ENCODE results near the gene STEEP1.

The STEEP1 gene

DNA sequence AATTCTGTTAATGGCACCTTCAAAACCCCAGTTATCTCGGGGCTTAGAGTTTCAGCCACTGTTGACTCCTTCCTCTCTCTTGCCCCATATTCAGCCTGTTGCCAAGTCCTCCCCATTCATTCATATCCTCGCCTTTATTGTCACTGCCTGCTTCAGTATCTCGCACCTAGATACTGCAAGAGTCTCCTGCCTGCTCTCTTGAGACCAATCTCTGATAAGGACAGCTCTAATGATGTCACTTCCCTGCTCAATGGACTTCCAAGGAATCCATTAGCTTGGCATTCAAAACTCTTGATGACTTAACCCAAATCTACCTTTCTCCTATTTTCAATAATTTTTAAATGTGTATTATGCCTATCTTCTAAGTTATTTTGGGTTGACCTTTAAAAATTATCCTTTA, 8.0 kb upstream of the STEEP1 start:
- Mint-ChIP-seq H3K4me1 (peaks cover 6% of the 10 kb centered on the region), H3K27me3 (no peaks in the 10 kb centered on the region), H3K36me3 (no peaks in the 10 kb centered on the region), H3K27ac (peak overlapping the region; percentile 12), H3K9me3 (no peaks in the 10 kb centered on the region), H3K4me3 (no peak overlapping the region)
- no peak for ATAC-seq (ENCODE audit: low read depth)
- no peak for DNase-seq (ENCODE audit: low spot score in 2 of 2)

- Mint-ChIP-seq H3K4me1 (peaks cover 4% of the 10 kb centered on the region), H3K9me3 (no peaks in the 10 kb centered on the region), H3K36me3 (no peaks in the 10 kb centered on the region), H3K27me3 (no peaks in the 10 kb centered on the region), H3K27ac (no peak overlapping the region), H3K4me3 (no peak overlapping the region)
- DNase-seq (ENCODE audit: low spot score in 2 of 2) (no peak), ATAC-seq (ENCODE audit: low read depth) (no peak)
Observed at GRCh38 chrX:119570351-119570835, 5.2 kb upstream of the STEEP1 start.

DNA sequence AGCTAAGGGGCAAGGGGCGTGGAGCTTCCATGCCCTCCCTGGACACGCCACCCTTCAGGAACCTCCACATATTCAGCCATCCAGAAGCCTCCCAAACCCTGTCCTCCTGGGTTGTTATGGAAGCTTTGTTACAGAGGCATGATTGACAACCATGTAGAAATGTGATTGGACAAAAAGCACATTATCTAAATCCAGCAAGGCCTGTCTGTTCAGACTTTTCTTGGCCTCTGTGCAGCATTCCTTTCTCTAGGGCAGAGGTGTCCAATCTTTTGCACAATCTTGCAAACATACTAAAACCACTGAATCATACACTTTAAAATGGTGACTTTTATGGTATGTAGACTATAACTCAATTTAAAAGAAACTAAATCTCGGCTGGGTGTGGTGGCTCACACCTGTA, 12.7 kb downstream of the STEEP1 start:
- H3K27me3 Mint-ChIP-seq: no peaks in the 10 kb centered on the region
- H3K27ac Mint-ChIP-seq: peak overlapping the region; percentile 8
- no peak overlapping the region for H3K4me3 Mint-ChIP-seq
- ATAC-seq (ENCODE audit: low read depth) (no peak), DNase-seq (ENCODE audit: low spot score in 2 of 2) (no peak)
- peaks cover 6% of the 10 kb centered on the region for H3K36me3 Mint-ChIP-seq
- H3K4me1 Mint-ChIP-seq: peaks cover 14% of the 10 kb centered on the region
- H3K9me3 Mint-ChIP-seq: no peaks in the 10 kb centered on the region

GRCh38 chrX:119549327-119550016, 15.7 kb downstream of the STEEP1 start:
- Mint-ChIP-seq H3K9me3 (no peaks in the 10 kb centered on the region), H3K36me3 (no peaks in the 10 kb centered on the region), H3K4me3 (peak overlapping the region; percentile 67), H3K27me3 (no peaks in the 10 kb centered on the region), H3K27ac (peak overlapping the region; percentile 88), H3K4me1 (peaks cover 12% of the 10 kb centered on the region)
- DNase-seq (ENCODE audit: low spot score in 2 of 2) (peak in 1 of 2 donors; percentile 1), ATAC-seq (ENCODE audit: low read depth) (peak; percentile 93)

DNA sequence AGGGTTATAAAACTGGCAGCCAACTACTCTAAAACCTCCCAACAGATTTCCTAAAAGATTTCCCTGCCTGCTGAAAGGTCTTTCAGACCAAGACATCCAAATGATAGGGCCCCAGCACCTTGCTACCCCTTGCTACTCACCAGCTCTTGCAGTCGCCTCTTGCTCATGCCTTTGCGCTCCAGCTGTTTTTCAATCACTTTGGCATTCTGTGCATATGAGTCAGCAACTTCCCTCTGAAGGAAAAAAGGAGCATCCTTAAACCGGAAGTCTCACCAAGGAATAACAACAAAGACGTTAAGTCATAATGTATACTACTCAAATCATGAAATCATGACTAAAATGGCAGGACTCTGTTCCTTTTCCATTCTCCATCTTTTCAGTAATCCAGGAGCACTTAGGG, 24.0 kb downstream of the STEEP1 start:
- DNase-seq (ENCODE audit: low spot score in 2 of 2) (no peak), ATAC-seq (ENCODE audit: low read depth) (no peak)
- H3K36me3 Mint-ChIP-seq: peaks cover 11% of the 10 kb centered on the region
- H3K4me1 Mint-ChIP-seq: no peaks in the 10 kb centered on the region
- no peaks in the 10 kb centered on the region for H3K27me3 Mint-ChIP-seq
- no peaks in the 10 kb centered on the region for H3K9me3 Mint-ChIP-seq
- H3K27ac Mint-ChIP-seq: no peak overlapping the region
- H3K4me3 Mint-ChIP-seq: no peak overlapping the region

DNA sequence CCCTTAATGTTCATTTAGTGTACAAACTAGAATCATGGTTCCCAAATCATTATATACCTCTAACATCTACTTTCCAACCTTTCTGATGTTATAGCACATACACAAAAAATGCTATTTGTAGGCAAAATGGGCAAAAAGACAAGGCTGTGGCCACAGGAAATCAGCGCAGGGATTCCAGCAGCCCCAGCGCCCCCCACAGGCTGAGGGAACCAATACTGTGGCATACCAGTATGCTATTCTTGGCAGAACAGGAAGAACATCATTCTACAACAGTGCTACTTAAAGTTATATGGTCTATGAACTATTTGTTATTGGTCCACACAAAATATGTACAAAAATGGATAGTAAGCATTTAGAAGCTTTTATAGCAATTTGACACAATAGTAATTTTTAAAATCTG, 25.3 kb downstream of the STEEP1 start:
- DNase-seq (ENCODE audit: low spot score in 2 of 2) (no peak), ATAC-seq (ENCODE audit: low read depth) (no peak)
- Mint-ChIP-seq H3K27me3 (no peaks in the 10 kb centered on the region), H3K27ac (no peak overlapping the region), H3K36me3 (peaks cover 11% of the 10 kb centered on the region), H3K9me3 (no peaks in the 10 kb centered on the region), H3K4me1 (no peaks in the 10 kb centered on the region), H3K4me3 (no peak overlapping the region)

DNA sequence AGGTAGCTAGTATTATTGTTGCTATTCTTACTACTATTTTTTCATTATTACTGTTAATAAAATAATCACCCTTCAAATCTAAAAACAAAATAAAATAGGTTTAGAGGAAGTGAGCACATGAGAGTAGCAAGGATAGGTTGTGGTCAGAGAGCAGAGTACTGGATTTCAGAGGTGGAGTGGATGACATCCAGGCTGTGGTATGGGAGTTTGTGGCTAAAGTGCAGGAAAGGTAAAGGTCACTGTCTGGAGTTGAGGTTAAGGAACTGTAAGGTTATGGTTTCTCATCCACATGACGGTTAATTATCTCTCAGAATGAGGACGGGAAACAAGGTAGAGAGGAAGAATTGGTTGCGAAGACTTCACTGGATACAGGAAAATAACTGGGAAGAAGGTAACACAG, 27.7 kb downstream of the STEEP1 start:
- DNase-seq (ENCODE audit: low spot score in 2 of 2): no peak
- no peak for ATAC-seq (ENCODE audit: low read depth)
- H3K4me3 Mint-ChIP-seq: no peak overlapping the region
- no peaks in the 10 kb centered on the region for H3K9me3 Mint-ChIP-seq
- no peak overlapping the region for H3K27ac Mint-ChIP-seq
- H3K27me3 Mint-ChIP-seq: no peaks in the 10 kb centered on the region
- peaks cover 3% of the 10 kb centered on the region for H3K4me1 Mint-ChIP-seq
- peaks cover 14% of the 10 kb centered on the region for H3K36me3 Mint-ChIP-seq

GRCh38 chrX:119529345-119530276, 35.6 kb downstream of the STEEP1 start:
- Mint-ChIP-seq H3K27me3 (no peaks in the 10 kb centered on the region), H3K4me1 (peaks cover 14% of the 10 kb centered on the region), H3K4me3 (peak overlapping the region; percentile 56), H3K27ac (peak overlapping the region; percentile 67), H3K9me3 (peaks cover 3% of the 10 kb centered on the region), H3K36me3 (peaks cover 8% of the 10 kb centered on the region)
- peak; percentile 90 for ATAC-seq (ENCODE audit: low read depth)
- peak in 1 of 2 donors; percentile 0 for DNase-seq (ENCODE audit: low spot score in 2 of 2)

DNA sequence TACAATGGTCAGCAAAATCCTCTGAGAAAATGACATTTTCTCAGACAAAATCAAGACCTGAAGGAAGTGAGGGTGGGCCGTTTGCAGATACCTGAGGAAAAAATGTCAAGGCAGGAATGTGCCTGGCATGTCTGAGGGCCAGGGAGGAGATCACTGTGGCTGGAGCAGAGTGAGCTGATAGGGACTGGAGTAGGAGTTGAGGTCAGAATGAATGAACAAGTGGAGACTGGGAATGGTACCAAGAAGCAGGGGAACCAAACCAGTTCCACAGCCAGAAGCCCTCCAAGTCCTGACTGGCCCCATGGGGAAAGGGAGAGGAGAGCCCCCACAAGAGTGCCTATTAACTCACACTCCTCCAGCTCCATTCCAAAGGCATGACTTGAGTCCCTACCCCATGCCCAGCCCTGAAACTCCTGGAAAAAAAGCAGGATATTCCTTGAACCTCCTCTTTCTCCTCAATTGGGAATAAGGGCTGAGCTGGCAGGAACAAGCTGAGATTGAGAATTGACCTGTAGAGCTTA, 41.5 kb downstream of the STEEP1 start:
- Mint-ChIP-seq H3K4me1 (no peaks in the 10 kb centered on the region), H3K36me3 (no peaks in the 10 kb centered on the region), H3K9me3 (no peaks in the 10 kb centered on the region), H3K27me3 (no peaks in the 10 kb centered on the region), H3K27ac (no peak overlapping the region), H3K4me3 (no peak overlapping the region)
- ATAC-seq (ENCODE audit: low read depth) (no peak), DNase-seq (ENCODE audit: low spot score in 2 of 2) (no peak)

DNA sequence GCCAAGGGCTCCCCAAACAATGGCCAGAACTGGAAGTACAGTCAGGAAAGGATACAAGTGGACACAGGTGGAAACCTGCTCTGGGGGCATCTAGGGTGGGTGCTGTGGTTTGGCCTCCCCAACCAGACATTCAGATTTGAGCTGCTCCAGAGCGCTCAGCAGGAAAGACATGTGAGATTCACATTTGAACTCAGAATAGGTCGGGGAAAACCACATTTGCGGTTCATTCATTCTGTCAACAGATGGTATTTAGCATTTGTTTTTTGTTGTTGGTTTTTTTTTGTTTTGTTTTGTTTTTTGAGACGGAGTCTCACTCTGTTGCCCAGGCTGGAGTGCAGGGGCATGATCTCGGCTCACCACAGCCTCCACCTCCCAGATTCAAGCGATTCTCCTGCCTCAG, 44.0 kb downstream of the STEEP1 start:
- H3K36me3 Mint-ChIP-seq: no peaks in the 10 kb centered on the region
- ATAC-seq (ENCODE audit: low read depth) (no peak), DNase-seq (ENCODE audit: low spot score in 2 of 2) (no peak)
- H3K27ac Mint-ChIP-seq: no peak overlapping the region
- no peaks in the 10 kb centered on the region for H3K9me3 Mint-ChIP-seq
- no peak overlapping the region for H3K4me3 Mint-ChIP-seq
- peaks cover 2% of the 10 kb centered on the region for H3K4me1 Mint-ChIP-seq
- H3K27me3 Mint-ChIP-seq: no peaks in the 10 kb centered on the region

DNA sequence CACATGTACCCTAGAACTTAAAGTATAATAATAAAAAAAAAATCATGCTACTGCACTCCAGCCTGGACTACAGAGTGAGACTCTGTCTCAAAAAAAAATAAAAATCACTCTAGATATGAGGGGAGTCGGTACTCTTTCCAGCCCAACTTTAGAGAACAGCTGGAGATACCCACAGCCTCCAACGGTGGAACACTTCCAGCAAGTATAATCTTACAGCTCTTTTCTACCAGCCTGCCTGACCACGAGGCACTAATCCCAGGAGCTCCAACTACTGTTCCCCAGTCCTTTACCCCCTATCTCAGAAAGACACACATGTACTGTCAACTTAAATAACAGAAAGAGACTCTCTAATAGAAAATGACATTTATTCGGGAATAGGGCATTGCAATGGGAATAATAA, 46.8 kb downstream of the STEEP1 start:
- no peaks in the 10 kb centered on the region for H3K36me3 Mint-ChIP-seq
- ATAC-seq (ENCODE audit: low read depth) (no peak), DNase-seq (ENCODE audit: low spot score in 2 of 2) (no peak)
- H3K27me3 Mint-ChIP-seq: no peaks in the 10 kb centered on the region
- no peak overlapping the region for H3K27ac Mint-ChIP-seq
- no peaks in the 10 kb centered on the region for H3K9me3 Mint-ChIP-seq
- peaks cover 2% of the 10 kb centered on the region for H3K4me1 Mint-ChIP-seq
- H3K4me3 Mint-ChIP-seq: no peak overlapping the region

DNA sequence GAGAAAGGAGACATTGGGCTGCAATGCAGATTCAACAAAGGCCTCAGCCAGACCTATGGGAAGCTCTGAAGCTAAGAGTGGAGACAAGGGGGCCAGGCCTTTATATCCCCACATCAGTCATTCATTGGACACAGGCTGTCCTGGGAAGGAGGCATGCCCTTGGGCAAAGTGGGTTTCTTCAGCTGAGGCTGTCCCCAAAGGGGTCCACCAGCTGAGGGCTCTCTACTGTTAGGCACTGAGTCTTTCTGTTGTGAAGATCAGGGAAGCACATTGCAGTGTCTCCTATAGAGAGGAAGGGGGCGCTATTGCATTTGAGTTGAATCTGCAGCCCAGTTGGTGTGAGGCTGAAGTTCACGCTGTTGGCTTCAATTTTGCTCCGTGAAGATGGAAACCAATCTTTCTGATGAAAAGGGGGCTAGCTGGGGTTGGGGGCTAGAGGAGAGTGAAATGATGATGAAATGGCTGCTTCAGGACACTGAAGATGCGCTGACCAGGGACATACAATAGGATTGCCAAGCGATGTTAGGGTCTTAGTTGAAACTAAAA, 49.0 kb downstream of the STEEP1 start:
- Mint-ChIP-seq H3K4me3 (no peak overlapping the region), H3K27me3 (no peaks in the 10 kb centered on the region), H3K27ac (no peak overlapping the region), H3K36me3 (no peaks in the 10 kb centered on the region), H3K9me3 (no peaks in the 10 kb centered on the region), H3K4me1 (peaks cover 2% of the 10 kb centered on the region)
- ATAC-seq (ENCODE audit: low read depth): peak; percentile 90
- DNase-seq (ENCODE audit: low spot score in 2 of 2): peak; percentile 47 to 50

GRCh38 chrX:119512146-119512800, 52.9 kb downstream of the STEEP1 start:
- Mint-ChIP-seq H3K4me1 (peaks cover 2% of the 10 kb centered on the region), H3K4me3 (no peak overlapping the region), H3K36me3 (no peaks in the 10 kb centered on the region), H3K27me3 (no peaks in the 10 kb centered on the region), H3K9me3 (no peaks in the 10 kb centered on the region), H3K27ac (no peak overlapping the region)
- DNase-seq (ENCODE audit: low spot score in 2 of 2) (no peak), ATAC-seq (ENCODE audit: low read depth) (peak; percentile 75)

DNA sequence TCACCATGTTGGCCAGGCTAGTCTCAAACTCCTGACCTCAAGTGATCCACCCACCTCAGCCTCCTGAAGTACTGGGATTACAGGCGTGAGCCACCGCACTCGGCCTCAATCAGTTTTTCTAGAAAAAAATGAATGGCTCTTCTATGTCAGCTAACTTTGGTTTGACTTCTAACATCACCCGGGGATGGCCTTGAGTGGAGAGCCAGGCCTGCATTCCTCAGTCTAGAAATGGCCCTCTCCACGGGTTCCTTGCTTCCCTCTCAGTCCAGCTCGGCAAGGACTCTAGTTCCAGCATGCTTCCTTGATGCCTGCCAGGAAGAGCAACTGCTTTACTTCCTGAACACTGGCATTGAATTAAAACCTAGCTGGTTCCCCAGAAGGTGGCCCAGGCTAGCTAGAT, 58.0 kb downstream of the STEEP1 start:
- H3K27me3 Mint-ChIP-seq: no peaks in the 10 kb centered on the region
- H3K27ac Mint-ChIP-seq: no peak overlapping the region
- H3K36me3 Mint-ChIP-seq: no peaks in the 10 kb centered on the region
- ATAC-seq (ENCODE audit: low read depth) (no peak), DNase-seq (ENCODE audit: low spot score in 2 of 2) (no peak)
- no peaks in the 10 kb centered on the region for H3K9me3 Mint-ChIP-seq
- peaks cover 2% of the 10 kb centered on the region for H3K4me1 Mint-ChIP-seq
- H3K4me3 Mint-ChIP-seq: no peak overlapping the region

Data from memory B cell (primary cell).